Psoas muscle (tissue), 8 donors: ENCODE data around the gene ZBTB8OS. TPM values are rescaled to one million over a fixed set of nuclear protein-coding genes. Genes with fewer than 3 reads are reported as not detected.
"Not testable (repeated sequence)": the region's sequence is repeated elsewhere in the genome, so short reads cannot be mapped to it uniquely, and the experiment has no call there.

Experiments
- ATAC-seq, 4 donors: fragments of 200-7000 bp; cut with Tn5 transposase; one replicate each; pipeline ENCODE4 v1.9.1; 2020; ENCODE audit warnings: moderate library complexity in 3 of 4, mild to moderate bottlenecking in 2 of 4
- DNase-seq, 2 donors: peaks; one replicate each; pipeline ENCODE4 v3.0.0-alpha.2; 2020
- H3K27ac ChIP-seq: fragments of 200-600 bp; one replicate; pipeline ENCODE4 v1.8.0; 2022
- H3K27me3 ChIP-seq, 3 donors: fragments of 200-600 bp in 1 of 3; one replicate each; pipeline versions ENCODE4 v1.6.1 to v1.8.0; 2013 to 2022; ENCODE audit warnings: low read length in 2 of 3, mild to moderate bottlenecking in 2 of 3, moderate library complexity in 1 of 3; ENCODE audit not compliant: insufficient read depth in 3 of 3
- H3K36me3 ChIP-seq, 2 donors: fragments of 200-600 bp in 1 of 2; one replicate each; pipeline versions ENCODE4 v1.6.1 to v1.8.0; 2013 to 2022; ENCODE audit warnings: low read depth in 1 of 2, mild to moderate bottlenecking in 1 of 2, moderate library complexity in 1 of 2; ENCODE audit not compliant: insufficient read depth in 1 of 2
- H3K4me1 ChIP-seq: fragments of 200-600 bp; one replicate; pipeline ENCODE4 v1.8.0; 2022
- H3K4me3 ChIP-seq: fragments of 200-600 bp; one replicate; pipeline ENCODE4 v1.8.0; 2022; ENCODE audit warnings: mild to moderate bottlenecking
- H3K9me3 ChIP-seq: fragments of 200-600 bp; one replicate; pipeline ENCODE4 v1.8.0; 2022
- WGBS, 3 donors: extraction: QIAGEN DNeasy Blood & Tissue Kit; methylation state at CpG; one replicate each; pipeline versions ENCODE4 v1.1.6 to v1.1.7; 2013; 5-methylcytosine and 5-hydroxymethylcytosine counted together
- intact Hi-C, 2 donors: fragments of 100-400 bp; cut with DNase I; formaldehyde crosslinking; loops; one replicate each; pipeline versions ENCODE4 v1.11.0 to v1.14.2; 2022
- polyA plus RNA-seq, 3 donors: library from polyadenylated mRNA; stranded (reverse); fragments of 200-250 nt; gene quantifications; one replicate each; pipeline ENCODE4 v1.2.3, GENCODE V29; 2013
- total RNA-seq, 4 donors: library from RNA; stranded (reverse); fragmentation: NEBNext Ultra II Directional in 2 of 4; extraction: Animal tissue kit (Norgen Biotek cat#: 25700) in 2 of 4; gene quantifications; one replicate each; pipeline versions ENCODE4 v1.2.1 to v1.2.4, GENCODE V29; 2021 to 2023
- TF ChIP-seq, protein P1 (sequence below): fragments of 200-600 bp; IDR thresholded peaks from one replicate; pipeline ENCODE4 v1.8.0; 2022; ENCODE audit warnings: antibody characterized with exemption
- donor health status: healthy with polysubstance abuse.
- donor health status: DM: no; HTN: no; CAD: no; lungs with moderate emphysema.
- donor health status: Bipolar disorder and iron deficiency.
- donor health status: healthy.
- donor health status: DM: yes; HTN: yes; CAD: no.
- donor health status: DM: no; HTN: no; CAD: no.
- donor health status: DM: no; HTN: no; CAD: no.
- donor health status: DM: yes; HTN: yes; CAD: no.

The ZBTB8OS gene
- total and polyA plus RNA-seq, 7 donors, result 25.3 to 76.4 (median 38.5) TPM

DNA sequence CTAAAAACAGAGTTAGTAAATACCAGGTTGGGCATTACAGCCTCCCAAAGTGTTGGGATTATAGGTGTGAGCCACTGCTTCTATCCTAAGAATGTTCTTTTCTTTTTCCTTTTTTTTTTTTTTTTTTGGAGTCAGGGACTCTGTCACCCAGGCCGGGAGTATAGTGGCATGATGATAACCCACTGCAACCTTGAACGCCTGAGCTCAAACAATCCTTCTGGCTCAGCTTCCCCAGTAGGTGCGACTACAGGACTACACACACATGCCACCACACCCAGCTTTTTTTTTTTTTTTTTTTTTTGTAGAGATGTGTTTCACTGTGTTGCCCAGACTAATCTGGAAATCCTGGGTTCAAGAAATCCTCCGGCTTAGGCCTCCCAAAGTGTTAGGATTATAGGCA lies 5.9 kb downstream of the ZBTB8OS start:
- TF ChIP-seq, protein P1, sequence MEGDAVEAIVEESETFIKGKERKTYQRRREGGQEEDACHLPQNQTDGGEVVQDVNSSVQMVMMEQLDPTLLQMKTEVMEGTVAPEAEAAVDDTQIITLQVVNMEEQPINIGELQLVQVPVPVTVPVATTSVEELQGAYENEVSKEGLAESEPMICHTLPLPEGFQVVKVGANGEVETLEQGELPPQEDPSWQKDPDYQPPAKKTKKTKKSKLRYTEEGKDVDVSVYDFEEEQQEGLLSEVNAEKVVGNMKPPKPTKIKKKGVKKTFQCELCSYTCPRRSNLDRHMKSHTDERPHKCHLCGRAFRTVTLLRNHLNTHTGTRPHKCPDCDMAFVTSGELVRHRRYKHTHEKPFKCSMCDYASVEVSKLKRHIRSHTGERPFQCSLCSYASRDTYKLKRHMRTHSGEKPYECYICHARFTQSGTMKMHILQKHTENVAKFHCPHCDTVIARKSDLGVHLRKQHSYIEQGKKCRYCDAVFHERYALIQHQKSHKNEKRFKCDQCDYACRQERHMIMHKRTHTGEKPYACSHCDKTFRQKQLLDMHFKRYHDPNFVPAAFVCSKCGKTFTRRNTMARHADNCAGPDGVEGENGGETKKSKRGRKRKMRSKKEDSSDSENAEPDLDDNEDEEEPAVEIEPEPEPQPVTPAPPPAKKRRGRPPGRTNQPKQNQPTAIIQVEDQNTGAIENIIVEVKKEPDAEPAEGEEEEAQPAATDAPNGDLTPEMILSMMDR, result no peak
- no peak overlapping the region for H3K4me3 ChIP-seq
- 90 to 93% (median 91%) methylated on average over 4 of the region's 4 CpGs for WGBS, 3 donors
- H3K9me3 ChIP-seq, result no peaks in the 10 kb centered on the region
- no peaks in the 10 kb centered on the region for H3K27me3 ChIP-seq
- ATAC-seq (no peak), DNase-seq (no peak)
- H3K4me1 ChIP-seq, result peaks cover 19% of the 10 kb centered on the region
- intact Hi-C loops, result no loop called here
- H3K36me3 ChIP-seq, result peaks cover 0 to 11% of the 10 kb centered on the region in 2 donors
- H3K27ac ChIP-seq, result no peak overlapping the region

DNA sequence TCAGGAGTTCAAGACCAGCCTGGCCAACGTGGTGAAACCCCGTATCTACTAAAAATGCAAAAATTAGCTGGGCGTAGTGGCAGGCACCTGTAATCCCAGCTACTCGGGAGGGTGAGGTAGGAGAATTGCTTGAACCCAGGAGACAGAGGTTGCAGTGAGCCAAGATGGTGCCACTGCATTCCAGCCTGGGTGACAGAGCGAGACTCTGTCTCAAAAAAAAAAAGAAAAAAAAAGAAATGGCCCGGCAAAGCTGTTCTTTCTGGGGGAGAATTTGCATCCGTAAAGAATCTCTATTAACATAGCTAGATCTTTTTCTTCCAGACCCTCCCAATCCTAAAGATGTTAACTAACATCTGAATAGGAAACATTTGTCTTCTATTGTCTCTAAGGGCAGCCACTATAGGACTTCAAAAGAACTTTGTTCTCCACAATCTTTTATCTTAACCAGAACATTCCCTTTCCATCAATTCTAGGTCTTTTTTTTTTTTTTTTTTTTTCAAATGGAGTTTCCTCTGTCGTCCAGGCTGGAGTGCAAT lies 8.0 kb downstream of the ZBTB8OS start:
- H3K36me3 ChIP-seq, ATAC-seq, H3K4me1 ChIP-seq, H3K27ac ChIP-seq, H3K9me3 ChIP-seq, H3K27me3 ChIP-seq, DNase-seq, H3K4me3 ChIP-seq, intact Hi-C loops: not testable (repeated sequence)
- 74 to 81% (median 77%) methylated on average over 8 of the region's 8 CpGs for WGBS, 3 donors

DNA sequence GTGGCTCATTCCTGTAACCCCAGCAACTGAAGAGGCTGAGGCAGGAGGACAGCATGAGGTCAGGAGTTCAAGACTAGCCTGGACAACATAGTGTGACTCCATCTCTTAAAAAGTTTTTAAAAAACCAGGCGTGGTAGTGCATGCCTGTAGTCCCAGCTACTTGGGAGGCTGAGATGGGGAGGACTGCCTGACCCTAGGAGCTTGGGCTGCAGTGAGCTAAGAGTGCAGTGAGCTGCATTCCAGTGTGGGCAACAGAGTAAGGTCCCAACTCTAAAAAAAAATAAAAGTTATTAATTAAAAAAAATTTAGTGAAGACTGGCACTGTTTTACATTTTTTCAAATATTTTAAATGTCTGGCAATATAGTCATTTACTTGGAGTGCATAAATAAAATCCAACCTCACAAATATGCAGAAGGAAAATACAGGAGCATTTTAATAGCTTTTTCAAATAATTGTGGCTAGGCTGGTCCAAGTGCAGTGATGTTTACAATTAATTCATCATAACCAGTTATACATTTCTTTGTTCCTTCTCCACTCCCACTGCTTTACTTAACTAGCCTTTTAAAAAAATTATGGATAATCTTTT lies 10.8 kb downstream of the ZBTB8OS start:
- no peaks in the 10 kb centered on the region for H3K27me3 ChIP-seq
- WGBS, 3 donors, result 80 to 93% (median 89%) methylated on average over 1 of the region's 1 CpG
- no peak for ATAC-seq

DNA sequence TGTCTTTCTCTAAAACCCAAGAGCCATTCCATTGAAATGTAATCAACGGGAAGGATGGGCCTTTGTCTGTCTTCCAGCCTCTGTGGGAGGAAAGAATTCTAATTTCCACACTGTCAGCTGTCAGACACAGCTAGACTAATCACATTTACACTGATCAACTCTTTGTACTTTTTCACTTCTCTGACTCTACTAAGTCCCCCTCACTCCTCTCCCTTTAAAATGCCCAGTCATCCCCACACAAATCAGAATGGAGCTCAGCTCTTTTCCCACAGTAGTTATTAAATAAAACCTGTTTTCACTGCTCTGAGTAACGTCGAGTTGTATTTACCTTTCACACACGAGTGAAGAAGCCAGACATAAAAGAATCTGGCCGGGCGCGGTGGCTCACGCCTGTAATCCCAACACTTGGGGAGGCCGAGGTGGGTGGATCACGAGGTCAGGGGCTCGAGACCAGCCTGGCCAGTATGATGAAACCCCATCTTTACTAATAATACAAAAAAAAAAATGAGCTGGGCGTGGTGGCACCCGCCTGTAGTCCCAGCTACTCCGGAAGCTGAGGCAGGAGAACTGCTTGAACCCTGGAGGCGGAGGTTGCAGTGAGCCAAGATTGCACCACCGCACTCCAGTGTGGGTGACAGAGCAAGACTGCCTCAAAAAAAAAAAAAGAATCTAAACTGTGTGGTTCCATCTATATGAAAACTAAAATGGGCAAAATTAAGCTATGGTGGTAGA lies 13.3 kb downstream of the ZBTB8OS start:
- Histone ChIP-seq H3K4me3 (no peak overlapping the region), H3K27ac (no peak overlapping the region), H3K36me3 (peaks cover 0 to 31% of the 10 kb centered on the region in 2 donors), H3K27me3 (no peaks in the 10 kb centered on the region), H3K4me1 (no peaks in the 10 kb centered on the region), H3K9me3 (no peaks in the 10 kb centered on the region)
- no peak for DNase-seq
- ATAC-seq, result no peak
- intact Hi-C loops, result no loop called here
- TF ChIP-seq, protein P1, result no peak
- WGBS, 3 donors, result 62 to 74% (median 66%) methylated on average over 16 of the region's 16 CpGs

More for the DNA sequence above, 10.8 kb downstream of the ZBTB8OS start:
- H3K9me3 ChIP-seq, result no peaks in the 10 kb centered on the region
- intact Hi-C loops, result no loop called here
- DNase-seq, result no peak
- H3K4me3 ChIP-seq, result no peak overlapping the region
- TF ChIP-seq, protein P1, result no peak
- no peaks in the 10 kb centered on the region for H3K4me1 ChIP-seq
- no peak overlapping the region for H3K27ac ChIP-seq
- H3K36me3 ChIP-seq, result peaks cover 0 to 6% of the 10 kb centered on the region in 2 donors

DNA sequence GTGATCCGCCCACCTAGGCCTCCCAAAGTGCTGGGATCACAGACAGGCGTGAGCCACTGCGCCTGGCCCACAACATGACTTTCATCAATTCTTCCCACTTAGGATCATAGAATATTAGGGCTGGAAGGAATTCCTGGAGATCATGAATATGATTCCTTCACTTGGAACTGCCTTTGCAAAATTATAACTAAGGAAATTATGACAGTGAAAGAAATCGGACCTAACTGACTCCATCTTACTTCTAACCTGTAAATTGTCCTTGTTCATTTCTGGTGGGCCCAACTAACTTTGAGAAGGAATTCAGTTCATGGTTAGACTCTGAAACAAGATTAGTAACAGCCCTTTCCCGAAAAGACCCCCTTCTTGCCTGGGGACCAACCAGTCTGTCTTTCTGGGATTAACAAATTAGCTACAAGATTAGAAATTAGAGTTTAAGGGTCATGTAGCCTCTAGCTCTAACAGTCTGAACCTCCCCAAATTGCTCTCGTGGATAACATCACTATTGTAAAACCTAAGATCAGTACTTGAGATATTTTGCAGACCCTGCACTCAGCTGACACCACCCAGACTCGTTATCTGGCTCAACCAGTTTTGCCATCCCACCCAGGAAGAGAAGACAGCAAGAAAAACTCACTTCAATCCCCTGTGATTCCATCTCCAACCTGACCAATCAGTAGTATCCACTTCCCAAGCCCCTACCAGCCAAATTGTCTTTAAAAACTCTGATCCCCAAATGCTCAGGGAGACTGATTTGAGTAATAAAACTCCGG lies 14.7 kb downstream of the ZBTB8OS start:
- WGBS, 3 donors, result 91 to 97% (median 96%) methylated on average over 8 of the region's 8 CpGs
- Histone ChIP-seq H3K4me1 (no peaks in the 10 kb centered on the region), H3K27ac (no peak overlapping the region), H3K27me3 (no peaks in the 10 kb centered on the region), H3K4me3 (no peak overlapping the region), H3K9me3 (no peaks in the 10 kb centered on the region), H3K36me3 (peaks cover 0 to 44% of the 10 kb centered on the region in 2 donors)
- ATAC-seq (no peak), DNase-seq (no peak)
- intact Hi-C loops, result no loop called here
- TF ChIP-seq, protein P1, result no peak
